Right ventricle myocardium inferior (tissue), 1 donor: ENCODE results near the gene NKD1. TPM values are rescaled to one million over a fixed set of nuclear protein-coding genes. Genes with fewer than 3 reads are reported as not detected.

Experiments
- total RNA-seq: library from RNA; stranded (reverse); fragmentation: NEBNext Ultra II Directional; extraction: Animal tissue kit (Norgen Biotek cat#: 25700); gene quantifications from one replicate; pipeline ENCODE4 v1.2.1, GENCODE V29; 2021
- donor health status: DM: no; HTN: yes; CAD: no; lungs with severe emphysema.

The NKD1 gene
- total RNA-seq, 1 donor from 2014 or later: 0.43 TPM

Other genes starting within 250 kb of the NKD1 start
- 46.6 TPM for gene BRD7, start 179.4 kb upstream of the NKD1 start, total RNA-seq
- 0.95 TPM for gene SNX20, start 132.9 kb downstream of the NKD1 start, total RNA-seq
- gene NOD2, start 145.2 kb downstream of the NKD1 start, total RNA-seq: 0.81 TPM
- 27.5 TPM for gene CYLD, start 193.7 kb downstream of the NKD1 start, total RNA-seq